Measurements from ENCODE around the gene DCAF4L1.

The DCAF4L1 gene, protein sequence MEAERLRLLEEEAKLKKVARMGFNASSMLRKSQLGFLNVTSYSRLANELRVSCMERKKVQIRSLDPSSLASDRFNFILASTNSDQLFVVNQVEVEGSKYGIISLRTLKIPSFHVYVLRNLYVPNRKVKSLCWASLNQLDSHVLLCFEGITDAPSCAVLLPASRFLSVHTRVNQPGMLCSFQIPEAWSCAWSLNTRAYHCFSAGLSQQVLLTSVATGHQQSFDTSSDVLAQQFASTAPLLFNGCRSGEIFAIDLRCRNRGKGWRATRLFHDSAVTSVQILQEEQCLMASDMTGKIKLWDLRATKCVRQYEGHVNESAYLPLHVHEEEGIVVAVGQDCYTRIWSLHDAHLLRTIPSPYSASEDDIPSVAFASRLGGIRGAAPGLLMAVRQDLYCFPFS

GRCh38 chr4:41981456-41981855 is at the start of gene DCAF4L1:
Gene DCAF4L1, plus strand, starts transcription at chr4:41981756. Its CDS starts 37 bp downstream, at chr4:41981793.
- no peak for DNase-seq

- DNase-seq = no peak
These were observed 48.6 kb upstream of the DCAF4L1 start for GRCh38 chr4:41932988-41933387.

GRCh38 chr4:41933997-41934503 is 47.5 kb upstream of the DCAF4L1 start:
- no peak for DNase-seq

DNA sequence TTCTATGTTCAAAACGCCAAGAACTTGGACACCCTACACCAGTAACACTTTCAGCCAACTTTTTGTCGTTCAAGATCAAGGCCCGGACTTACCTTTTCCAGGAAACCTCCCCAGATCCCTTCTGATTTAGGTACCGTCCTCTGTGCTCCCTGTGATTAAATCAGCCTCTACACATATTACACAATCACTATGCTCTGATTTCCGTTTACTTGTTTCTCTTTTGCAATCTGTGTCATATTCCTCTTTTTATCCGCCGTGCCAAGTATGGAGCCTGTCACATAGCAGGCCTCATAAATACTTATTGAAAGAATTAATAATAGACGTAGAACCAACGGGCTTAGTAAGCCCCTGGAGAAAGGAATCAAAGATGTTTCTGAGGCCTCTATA is 47.0 kb upstream of the DCAF4L1 start:
- no peak for DNase-seq

- peak; percentile 76 for DNase-seq
These were observed 46.5 kb upstream of the DCAF4L1 start, which contains the start of gene TMEM33 for GRCh38 chr4:41934901-41935651. Gene TMEM33, plus strand, starts transcription at chr4:41935429. Its CDS starts 56 bp downstream, at chr4:41935485.

GRCh38 chr4:41935652-41936021 is 45.9 kb upstream of the DCAF4L1 start:
- DNase-seq = no peak

DNA sequence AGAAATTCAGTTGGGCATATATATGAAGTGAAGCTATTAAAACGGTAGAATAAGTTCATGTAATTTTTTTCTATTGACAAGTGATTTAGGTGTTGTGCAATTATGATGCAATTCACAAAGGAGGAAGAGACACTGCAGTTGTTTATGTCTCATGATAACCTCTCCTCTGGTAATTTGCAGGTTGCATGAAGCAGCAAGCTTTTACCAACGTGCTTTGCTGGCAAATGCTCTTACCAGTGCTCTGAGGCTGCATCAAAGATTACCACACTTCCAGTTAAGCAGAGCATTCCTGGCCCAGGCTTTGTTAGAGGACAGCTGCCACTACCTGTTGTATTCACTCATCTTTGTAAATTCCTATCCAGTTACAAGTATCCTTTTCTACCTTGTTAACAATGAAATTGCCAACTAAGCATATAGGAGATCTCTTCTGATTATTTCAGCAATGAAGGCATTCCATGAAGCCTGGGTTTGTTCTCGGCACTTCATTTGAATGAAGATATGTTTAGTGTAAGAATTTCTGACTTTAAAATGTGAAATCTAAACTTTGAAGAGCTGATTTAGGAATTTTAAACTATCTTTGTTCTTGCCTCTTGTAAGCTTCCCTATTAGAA is 42.4 kb upstream of the DCAF4L1 start:
- no peak for DNase-seq

GRCh38 chr4:41940834-41941233 is 40.7 kb upstream of the DCAF4L1 start:
- no peak for DNase-seq

GRCh38 chr4:41943506-41943905 is 38.0 kb upstream of the DCAF4L1 start:
- no peak for DNase-seq

DNA sequence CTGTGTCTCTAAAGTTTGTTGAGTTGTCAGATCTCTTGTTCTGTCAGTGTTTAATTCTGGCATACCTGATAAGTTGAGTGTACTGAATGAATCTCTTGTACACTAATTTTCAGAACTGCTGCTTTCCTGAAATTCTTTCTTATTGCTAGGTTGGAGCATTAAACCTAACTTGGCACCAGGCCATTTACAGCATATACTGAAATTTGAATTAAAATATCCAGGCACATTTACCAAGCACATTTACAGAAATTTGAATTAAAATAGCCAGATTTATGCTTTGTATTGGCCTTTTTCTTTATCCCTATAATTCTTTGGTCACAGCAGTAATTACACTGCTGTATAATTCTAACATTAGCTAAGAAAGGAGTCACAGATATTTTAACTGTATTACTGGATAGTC is 37.5 kb upstream of the DCAF4L1 start:
- no peak for DNase-seq

DNA sequence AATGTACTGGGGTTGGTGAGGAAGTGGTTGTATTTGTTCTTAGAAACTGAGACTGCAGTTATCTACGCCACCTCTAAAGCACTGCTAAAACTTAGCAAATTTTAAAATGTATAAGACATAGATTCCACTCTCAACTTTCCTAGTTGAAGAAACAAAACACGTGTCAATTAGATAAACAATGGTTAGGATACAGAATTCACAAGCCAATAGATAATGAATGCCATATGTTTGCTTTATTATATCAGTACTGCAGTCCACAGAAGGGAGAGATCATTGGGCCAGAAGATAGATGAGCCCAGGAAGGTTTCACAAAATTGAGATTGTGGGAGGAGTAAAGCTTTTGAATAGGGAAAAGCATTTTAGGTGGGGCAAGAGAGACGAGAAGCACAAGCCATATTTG is 32.0 kb upstream of the DCAF4L1 start:
- no peak for DNase-seq

- DNase-seq = no peak
These were observed 23.9 kb upstream of the DCAF4L1 start for GRCh38 chr4:41957634-41958033.

- DNase-seq = peak; percentile 17
These were observed 18.5 kb upstream of the DCAF4L1 start for GRCh38 chr4:41963105-41963504.

DNA sequence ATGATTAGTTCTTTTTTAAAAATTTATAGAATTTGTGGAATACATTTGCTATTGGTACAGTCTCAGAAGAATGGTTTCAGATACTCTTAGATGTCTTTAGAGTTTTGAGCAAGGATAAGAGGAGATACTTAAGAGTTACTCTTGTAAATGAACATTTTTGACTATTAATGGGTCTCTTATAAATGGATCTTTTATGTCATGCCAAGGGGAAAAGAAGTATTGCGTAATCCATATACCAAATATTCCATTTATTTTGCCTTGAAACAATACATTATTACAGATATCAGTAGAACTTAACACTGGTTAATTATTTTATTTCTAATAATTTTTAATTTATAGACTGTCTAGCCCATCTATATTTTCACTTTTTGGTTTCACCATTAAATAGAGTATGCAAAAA is 17.2 kb upstream of the DCAF4L1 start:
- no peak for DNase-seq

DNA sequence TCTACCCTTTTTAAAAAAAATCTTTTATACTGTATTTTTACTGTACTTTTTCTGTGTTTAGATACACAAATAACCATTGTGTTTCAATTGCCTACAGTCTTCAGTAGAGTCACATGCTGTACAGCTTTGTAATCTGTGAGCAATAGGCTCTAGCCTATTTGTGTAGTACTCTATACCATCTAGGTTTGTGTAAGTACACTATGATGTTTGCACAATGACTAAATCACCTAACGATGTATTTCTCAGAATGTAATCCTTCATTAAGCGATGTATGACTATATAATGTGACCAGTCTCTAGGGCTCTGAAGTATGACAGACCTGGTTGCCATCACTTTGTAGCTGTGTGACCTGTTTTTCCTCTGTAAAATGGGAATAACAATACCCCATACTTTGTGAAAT is 14.2 kb upstream of the DCAF4L1 start:
- no peak for DNase-seq

DNA sequence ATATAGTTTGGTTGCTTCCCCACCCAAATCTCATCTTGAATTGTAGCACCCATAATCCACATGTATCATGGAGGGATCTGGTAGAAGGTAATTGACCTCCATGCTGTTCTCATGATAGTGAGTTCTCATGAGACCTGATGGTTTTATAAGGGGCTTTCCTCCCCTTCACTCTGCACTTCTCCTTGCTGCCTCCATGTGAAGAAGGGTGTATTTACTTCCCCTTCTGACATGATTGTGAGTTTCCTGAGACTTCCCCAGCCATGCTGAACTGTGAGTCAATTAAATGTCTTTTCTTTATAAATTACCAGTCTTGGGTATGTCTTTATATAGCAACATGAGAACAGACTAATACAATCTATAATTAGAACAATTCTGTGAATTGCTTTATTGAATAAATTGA is 11.9 kb upstream of the DCAF4L1 start:
- DNase-seq = no peak

DNA sequence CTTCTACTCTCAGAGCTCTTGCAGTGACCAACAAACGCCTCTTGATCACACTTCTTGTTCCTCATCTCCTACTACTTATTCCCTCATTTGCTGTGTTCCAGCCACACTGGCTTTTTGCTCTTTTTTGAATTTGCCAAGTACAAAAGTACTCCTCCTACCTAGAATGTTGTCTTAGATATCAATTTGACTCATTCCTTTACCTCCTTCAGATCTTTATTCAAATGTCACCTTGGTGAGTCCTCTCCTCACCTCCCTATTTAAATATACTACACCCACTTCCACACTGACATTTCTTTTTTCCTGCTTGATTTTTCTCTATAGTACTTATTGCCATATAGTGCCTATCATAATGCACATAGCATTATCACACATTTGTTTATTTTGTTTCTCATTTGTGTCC is 6.2 kb upstream of the DCAF4L1 start:
- no peak for DNase-seq

DNA sequence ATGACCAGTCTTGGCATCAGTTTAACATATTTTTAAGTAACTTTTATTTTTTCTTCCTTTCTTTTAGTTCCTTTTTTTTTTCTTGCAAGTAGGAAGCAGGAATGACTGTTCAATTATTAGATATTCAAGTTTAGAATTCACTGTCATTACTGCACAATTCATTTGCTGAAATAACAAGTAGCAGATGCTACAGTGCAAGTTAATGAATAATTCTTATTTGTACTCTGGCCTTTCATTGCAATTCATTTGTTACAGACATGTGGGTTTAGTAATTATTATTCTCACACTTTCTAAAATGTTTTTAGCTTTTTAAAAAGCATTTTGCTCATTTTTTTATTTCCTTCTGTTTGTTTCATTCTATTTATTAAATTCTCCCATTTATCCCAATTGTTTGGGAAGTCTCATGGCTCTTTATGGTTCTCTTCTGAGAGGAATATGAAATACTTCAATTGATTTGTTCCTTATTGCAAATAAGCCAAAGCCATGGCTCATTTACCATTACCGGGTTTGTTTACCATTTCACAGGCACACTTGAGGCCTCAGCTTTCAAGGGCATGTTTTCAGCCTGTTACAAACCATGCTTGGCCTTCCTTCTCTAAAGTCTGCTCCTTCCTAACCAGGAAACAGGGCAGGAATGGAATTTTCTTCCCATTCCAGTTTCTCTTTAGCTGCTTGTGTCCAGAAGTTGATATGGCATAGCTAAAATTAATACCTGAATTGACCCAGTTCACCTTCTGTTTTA is 4.6 kb upstream of the DCAF4L1 start:
- no peak for DNase-seq

DNA sequence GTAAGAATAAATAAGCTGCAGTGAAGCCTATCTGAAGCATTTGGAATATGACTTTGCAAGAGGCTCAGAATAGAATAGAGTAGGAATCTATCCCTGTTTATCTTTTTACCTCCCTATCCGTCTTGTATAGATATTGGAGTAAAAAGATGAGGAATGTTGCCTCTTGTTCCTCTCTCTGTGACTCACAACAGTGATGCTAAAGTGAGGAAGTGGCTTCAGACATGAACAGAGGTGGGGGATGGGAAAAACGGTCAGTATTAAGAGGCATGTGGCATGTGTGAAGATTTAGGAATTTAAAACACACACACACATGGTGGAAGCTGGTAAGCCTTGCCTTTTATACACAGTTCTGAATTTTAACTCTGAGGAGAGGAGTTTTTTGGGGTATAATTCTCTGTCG is 3.8 kb upstream of the DCAF4L1 start:
- DNase-seq = no peak

- no peak for DNase-seq
These were observed 1.2 kb downstream of the DCAF4L1 start for GRCh38 chr4:41982716-41983115.

- DNase-seq = no peak
These were observed 3.6 kb downstream of the DCAF4L1 start for GRCh38 chr4:41985151-41985550.

DNA sequence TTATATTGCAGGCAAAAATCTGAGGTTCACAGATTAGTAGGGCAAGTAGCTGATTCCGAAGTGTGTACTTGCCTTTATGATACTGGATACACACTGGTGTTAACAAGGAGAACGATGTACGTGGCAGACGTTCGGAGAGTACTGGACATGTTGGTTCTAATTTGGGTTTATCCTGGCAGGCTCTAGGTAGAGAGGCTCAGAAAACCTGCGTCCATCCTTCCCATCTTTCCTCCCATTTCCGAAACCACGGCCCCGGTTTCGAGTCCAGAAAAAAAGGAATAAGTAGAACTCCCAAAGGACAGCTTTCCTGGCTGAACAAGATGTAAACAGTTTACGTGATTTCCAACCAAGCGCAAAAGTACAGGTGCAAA is 8.4 kb downstream of the DCAF4L1 start:
- peak; percentile 66 for DNase-seq
